ENCODE results near the gene APOO.
"Not testable (repeated sequence)": the region's sequence is repeated elsewhere in the genome, so short reads cannot be mapped to it uniquely, and the experiment has no call there.

APOO gene

DNA sequence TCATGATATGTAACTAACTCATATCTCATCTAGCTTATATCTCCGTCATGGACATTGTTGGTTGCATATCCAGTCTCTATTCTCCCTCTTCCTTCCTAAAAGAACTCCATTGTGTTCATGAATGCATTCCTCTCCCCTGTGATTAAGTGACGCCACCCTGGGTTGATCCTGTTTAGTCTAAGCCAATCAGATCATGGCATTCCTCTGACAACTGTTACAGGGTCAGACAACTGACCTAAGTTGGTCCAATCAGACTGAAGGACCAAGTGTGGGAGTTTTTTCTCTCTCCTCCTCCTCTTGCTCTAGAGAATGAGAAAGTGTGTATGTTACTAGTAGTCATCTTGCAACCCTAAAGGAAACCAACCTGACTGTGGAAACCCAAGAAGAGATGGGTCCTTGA is 3.6 kb downstream of the APOO start:
- DNase-seq (ENCODE audit: low read depth in 1 of 2, low spot score in 1 of 2) = no peak

DNA sequence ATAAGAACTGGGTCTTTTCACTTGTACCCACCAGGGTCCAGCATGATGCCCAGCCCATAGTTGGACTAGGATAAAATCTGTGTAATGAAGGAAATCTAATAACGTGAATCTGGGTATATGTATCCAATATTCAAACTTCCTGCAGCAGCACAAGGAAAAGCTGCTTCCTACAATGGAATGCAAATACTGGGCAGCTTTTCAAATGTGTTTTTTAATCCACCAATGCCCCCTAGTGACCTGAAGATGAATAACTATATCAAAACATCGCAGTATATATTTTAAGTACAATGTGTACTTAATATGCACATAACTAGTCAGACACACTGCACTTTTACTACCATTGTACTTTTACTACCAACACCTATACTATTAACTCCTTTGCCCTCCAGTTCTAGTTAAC is 5.3 kb downstream of the APOO start:
- no peak for DNase-seq (ENCODE audit: low read depth in 1 of 2, low spot score in 1 of 2)

DNA sequence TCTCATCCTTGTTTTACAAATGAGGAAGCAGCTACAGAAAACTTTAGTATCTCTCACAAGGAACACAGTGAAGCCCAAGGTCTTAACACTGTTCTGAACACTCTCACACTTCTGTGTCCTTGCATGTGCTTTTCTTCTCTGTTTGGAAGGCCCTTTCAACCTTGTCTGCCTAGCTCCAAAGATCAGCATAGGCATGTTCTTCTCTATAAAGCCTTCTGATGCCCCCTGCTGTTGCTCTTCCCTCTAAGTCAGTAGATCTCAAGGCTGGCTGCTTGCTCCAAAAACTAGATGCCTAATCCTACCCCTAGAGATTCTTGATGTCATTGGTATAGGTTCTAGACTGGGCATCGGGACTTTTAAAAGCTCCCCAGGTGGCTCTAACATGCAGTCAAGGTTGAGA is 5.9 kb downstream of the APOO start:
- no peak for DNase-seq (ENCODE audit: low read depth in 1 of 2, low spot score in 1 of 2)

DNA sequence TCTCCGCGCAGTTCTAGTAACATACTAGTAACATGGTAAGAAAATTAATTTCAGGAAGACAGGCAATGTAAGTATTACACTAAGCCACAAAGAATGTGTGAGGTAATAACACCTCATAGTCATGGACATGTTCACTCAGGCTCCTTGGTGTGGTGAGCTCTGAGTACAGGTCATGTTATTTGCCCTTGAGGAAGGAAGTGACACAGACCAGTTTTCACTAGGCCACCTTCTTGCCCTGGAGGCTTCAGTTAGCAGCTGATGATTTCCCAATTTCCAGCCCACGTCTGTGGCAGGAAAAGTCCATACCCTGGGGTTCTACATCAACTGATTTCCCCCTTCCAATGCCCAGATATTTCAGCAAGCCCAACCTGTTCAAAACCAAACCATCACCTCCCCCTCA is 6.7 kb downstream of the APOO start:
- DNase-seq (ENCODE audit: low read depth in 1 of 2, low spot score in 1 of 2) = no peak

DNA sequence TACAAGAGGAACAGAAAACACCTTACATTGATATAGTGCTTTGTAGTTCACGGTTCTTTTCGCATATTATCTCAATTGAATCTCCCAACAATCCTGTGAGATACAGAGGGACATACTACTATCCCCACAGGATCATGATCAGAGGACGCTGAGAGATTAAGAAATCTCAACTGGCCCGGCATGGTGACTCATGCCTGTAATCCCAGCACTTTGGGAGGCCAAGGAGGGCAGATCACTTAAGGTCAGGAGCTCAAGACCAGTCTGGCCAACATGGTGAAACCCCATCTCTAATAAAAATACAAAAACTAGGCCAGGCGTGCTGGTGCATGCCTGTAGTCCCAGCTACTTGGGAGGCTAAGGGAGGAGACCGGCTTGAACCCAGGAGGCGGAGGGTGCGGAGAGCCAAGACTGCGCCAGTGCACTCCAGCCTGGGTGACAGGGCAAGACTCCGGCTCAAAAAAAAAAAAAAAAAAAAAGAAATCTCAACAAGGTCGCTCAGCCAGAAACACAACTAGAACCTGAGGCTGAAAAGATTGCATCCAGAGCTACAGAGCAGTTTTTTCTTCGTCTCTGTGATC is 7.4 kb downstream of the APOO start:
- no peak for DNase-seq (ENCODE audit: low read depth in 1 of 2, low spot score in 1 of 2)

DNA sequence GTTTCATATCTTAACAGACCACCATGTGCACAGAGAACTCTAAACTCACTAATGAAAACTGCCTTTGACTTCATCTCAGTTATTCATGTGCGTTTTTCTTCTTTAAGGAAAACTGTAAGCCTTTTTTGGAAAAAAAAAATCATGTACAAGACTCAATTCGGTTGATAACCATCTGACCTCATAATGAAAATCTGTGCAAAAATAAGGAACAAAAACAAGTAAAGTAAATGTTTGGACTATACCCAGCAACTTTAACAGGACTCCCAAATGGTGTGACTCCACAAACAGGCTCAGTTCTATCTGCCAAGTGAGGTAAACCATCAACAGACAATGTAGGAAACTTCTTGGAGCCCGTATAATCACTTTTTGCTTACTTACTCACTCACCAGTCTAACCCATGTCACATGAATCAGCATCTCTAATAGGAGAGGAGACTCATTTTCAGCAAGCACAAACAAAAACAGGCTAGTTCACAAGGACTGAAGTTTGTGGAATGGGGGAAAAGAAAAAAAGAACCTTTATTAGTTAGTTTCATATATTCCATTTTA is 9.3 kb downstream of the APOO start:
- DNase-seq (ENCODE audit: low read depth in 1 of 2, low spot score in 1 of 2) = no peak

DNA sequence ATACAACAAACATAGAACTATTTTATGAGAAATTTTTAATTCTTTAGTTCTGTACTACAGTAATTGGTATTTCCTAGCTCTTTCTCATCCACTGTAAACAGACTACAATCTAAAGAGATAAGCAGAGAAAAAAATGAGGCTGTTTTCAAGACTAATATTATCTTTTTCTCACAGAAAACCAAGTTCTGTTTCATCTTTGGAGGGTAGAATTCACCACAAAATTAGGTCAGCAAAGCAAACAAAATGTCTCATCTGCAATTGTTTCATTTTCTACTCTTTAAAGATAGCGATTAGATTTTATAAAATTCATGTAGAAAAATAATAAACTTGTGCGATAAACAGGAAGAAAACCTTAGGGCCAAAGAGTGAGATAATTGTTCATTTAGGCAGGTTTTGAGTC is 10.8 kb downstream of the APOO start:
- DNase-seq (ENCODE audit: low read depth in 1 of 2, low spot score in 1 of 2) = no peak

DNA sequence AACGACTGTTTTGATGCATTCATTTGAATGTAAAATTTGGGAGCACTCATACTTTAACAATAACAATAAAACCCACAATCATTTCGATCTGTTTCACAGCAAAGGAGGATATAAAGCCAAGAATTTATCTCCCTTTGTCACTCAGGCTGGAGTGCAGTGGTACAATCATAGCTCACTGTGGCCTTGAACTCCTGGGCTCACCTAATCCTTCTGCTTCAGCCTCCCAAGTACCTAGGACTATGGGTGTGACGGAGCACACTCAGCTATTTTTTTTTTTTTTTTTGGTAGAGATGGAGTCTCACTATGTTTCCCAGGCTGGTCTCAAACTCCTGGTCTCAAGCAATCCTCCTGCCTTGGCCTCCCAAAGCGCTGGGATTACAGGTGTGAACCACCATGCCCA is 11.2 kb downstream of the APOO start:
- DNase-seq (ENCODE audit: low read depth in 1 of 2, low spot score in 1 of 2) = not testable (repeated sequence)

DNA sequence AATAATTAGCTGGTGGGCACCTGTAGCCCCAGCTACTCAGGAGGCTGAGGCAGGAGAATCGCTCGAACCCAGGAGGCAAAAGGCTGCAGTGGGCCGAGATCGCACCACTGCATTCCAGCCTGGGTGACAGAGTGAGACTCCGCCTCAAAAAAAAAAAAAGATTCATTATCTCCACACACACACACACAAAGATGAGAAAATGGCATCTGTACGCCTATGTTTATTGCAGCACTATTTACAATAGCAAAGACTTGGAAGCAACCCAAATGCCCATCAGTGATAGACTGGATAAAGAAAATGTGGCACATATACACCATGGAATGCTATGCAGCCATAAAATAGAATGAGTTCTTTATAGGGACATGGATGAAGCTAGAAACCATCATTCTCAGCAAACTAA is 12.7 kb downstream of the APOO start:
- DNase-seq (ENCODE audit: low read depth in 1 of 2, low spot score in 1 of 2) = not testable (repeated sequence)

DNA sequence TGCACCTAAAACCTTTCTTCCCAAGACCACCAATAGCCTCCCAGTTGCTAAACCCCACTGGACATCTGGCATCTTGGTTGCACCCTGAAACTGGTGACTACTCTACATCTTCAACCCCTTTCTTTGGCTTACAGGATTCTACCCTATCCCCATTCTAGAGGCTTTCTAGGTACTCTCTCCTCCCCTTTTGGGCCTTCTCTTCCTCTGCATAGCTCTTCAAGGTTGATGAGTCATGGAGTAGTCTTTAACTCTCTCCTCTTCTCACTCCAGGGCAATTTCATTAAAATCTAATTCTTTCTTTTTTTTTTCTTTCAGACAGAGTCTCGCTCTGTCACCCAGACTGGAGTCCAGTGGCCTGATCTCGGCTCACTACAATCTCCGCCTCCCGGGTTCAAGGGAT is 16.8 kb downstream of the APOO start:
- DNase-seq (ENCODE audit: low read depth in 1 of 2, low spot score in 1 of 2) = no peak

DNA sequence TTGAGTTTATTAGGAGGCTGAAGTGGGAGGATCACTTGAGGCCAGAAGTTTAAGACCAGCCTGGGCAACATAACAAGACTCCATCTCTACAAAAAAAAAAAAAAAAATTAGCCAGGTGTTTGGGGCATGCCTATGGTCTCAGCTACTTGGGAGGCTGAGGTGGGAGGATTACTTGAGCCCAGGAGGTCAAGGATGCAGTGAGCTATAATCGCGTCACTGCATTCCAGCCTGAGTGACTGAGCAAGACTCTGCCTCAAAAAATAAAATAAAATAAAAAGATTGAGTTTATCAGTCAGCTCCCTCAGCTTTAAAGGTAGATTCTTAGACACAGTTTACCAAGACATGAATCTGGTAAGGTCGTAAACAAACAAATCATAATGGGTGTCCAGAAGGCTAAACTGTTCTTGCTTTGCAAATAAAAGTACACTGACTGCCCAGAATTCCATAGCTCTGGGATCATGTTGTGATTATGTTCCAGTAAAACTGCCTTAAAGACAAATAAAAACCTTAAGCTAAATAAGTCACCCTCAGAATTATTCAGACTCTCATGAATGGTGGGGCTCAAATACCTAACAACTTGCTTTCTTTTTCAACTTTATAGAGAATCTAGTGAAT is 18.7 kb downstream of the APOO start:
- no peak for DNase-seq (ENCODE audit: low read depth in 1 of 2, low spot score in 1 of 2)

DNA sequence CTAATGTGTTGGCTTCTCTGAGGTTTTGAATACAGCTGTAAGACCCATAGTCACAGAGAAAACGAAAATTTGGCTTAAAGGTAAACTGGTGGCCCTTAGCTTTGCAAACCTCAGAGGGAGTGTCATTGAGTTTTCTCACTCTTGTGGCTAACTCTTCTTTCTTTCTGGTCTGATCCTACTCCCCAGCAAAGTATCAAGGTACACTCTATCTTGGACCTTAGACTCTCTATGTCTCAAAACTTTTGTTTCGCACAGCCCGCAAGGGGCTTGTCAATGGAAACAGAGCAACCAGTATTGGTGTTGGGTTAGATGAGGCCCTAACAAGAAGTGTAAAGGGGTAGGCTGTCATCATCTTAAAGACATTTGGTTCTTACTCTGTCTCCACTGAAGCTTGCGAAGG is 19.8 kb downstream of the APOO start:
- DNase-seq (ENCODE audit: low read depth in 1 of 2, low spot score in 1 of 2) = no peak

DNA sequence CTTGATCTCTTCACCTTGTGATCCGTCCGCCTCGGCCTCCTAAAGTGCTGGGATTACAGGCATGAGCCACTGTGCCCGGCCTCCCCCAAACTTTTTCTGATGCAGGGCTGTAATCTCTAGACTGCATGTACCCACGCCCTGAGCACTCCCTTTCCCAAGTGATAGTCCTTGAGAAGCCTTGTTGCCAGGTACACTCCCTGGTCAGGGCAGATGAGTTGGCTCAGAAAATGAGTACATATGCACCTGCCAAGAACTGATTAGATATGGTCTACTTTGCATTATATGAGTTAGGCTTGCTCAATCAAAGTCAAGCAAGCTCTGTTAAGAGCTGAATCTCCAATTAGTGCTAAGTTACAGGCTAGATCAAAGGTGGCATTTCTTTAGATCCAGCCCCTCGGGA is 20.3 kb downstream of the APOO start:
- no peak for DNase-seq (ENCODE audit: low read depth in 1 of 2, low spot score in 1 of 2)

DNA sequence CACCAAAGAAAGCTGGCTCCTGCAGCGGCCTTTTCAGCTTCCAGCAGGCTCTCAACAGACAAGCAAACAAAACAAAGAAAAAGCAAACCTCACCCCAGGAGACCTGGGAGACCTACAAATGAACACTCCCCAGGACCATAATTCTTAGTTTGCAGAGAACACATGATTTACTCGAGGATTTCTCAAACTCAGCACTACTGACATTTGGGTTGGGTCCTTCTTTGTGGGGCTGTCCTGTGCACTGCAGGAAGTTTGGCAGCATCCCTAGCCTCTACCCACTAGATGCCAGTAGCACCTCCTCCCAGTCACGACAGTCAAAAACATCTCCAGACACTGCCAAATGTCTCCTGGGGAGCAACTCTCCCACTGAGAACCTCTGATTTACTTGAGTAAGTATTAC is 21.9 kb downstream of the APOO start:
- no peak for DNase-seq (ENCODE audit: low read depth in 1 of 2, low spot score in 1 of 2)

DNA sequence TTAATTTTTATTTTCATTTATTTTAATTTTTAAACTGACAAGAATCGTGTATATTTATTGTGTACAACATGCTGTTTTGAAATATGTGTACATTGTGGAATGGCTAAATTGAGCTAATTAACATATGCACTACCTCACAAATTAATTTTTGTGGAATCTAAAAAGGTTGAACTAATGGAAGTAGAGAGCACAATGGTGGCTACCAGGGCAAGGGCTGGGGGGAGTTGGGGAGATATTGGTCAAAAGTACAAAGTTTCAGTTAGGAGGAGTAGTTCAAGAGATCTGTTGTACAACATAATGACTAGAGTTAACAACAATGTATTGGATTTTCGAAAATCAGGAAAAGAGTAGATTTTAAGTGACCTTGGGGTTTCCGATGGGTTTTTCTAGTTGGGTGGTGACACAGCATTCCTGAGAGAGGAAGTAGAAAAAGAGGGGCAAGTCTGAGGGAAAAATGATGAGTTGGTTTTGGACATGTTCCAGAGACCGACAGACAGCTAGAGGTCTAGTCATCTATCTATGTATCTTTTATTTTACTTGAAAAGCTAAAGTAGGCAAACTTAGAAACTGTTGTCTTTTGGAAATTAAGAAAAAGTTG is 23.2 kb downstream of the APOO start:
- no peak for DNase-seq (ENCODE audit: low read depth in 1 of 2, low spot score in 1 of 2)

DNA sequence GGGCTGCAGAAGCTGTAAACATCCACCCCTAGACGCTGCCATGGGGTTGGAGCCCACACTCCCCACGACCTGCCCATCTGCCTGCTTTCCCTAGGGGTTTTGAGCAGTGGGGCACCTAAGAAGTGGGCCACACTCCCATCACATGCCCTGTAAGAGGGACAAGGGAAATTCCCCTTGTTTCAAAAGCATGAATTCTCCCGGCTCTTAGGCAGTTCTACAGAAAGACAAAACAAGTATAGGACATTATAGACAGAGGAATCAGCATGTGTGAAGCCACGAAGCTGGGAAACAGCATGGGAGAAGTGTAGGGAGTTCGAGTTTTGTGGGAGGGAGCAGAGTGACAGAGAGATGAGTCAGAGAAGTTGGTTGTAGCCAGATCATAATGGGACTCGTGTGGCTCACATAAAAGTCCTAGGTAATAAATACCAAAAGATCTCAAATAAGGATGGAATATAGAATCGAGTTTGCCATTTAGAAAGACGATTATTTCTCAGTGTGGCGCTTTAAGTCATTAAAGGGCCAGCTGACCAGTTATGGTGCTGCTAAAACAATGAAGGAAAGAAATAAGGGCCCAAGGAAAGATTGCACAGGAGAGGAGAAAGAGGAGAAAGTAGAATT is 23.9 kb downstream of the APOO start:
- DNase-seq (ENCODE audit: low read depth in 1 of 2, low spot score in 1 of 2) = no peak

DNA sequence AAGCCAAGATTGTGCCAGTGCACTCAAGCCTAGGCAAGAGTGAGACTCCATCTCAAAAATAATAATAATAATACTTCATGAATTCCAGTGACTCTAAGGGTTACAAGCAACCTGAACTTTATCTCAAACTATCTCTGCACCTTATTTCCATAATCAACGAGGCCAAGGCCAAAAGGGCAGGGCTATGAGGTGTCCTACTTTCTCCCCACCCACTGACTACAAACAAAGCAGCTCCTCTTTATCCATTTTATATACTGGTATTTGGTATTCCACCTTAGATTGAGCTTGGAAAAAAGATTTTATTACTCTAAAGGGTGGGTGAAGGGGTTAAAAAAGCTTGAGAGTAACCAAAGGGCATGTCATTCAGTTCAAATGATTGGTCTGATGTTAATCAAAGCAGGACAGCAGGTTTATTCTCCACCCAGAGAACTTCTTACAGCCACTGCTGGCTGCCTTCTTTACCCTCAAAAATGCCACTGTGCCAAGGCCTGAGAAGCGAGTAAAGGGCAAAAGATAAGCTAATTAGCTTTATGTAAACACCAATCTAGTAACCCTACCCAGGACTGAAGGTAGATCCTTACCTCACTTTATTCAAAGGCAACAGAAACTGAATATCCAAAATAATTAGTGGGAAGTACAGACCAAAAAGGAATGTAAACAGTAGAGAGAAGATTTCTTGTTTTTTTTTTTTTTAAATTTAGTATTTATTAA is 28.2 kb downstream of the APOO start:
- no peak for DNase-seq (ENCODE audit: low read depth in 1 of 2, low spot score in 1 of 2)

DNA sequence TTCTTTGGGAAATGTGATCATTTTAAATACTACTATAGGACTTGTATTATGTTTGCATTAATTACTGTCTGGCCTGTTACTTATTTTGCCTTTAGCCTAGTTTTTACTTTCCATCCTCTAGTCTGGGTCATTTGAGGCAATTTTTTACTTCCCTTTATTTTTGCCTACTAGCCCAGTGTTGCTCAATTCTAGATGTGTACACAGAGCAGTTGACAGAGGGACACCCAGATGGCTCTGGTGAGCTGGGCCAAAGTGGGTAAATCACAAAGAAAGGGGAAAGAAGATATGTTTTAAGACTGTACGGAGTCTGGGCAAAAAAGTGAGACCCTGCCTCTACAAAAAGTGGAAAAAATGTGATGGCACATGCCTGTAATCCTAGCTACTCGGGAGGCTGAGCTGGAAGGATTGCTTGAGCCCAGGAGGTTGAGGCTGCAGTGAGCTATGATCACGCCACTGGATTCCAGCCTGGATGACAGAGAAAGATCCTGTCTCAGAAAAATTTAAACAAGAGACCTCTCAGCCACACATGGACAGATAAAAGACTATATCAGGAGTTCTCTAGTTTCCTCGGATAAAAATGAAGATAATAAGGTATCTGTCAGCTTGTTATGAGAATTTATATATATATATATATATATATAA is 35.7 kb downstream of the APOO start:
- no peak for DNase-seq (ENCODE audit: low read depth in 1 of 2, low spot score in 1 of 2)

DNA sequence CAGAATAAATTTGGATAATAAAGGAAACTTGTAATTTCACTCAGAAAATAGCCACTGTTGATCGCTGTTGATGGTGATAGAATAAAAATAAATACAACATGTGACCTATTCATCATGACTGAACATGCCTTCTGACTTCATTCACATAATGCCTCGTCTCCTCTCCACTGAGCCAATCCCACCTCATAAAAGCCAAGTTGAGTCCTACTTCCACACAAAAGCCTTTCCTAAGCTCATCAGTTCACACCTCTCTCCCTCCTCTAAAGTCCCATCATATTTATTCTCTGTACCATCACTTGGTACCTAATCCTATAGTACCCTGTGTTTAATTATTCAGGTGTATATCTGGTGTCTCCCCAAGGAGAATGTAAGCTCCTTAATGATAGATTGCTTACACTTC is 37.7 kb downstream of the APOO start:
- DNase-seq (ENCODE audit: low read depth in 1 of 2, low spot score in 1 of 2) = no peak

DNA sequence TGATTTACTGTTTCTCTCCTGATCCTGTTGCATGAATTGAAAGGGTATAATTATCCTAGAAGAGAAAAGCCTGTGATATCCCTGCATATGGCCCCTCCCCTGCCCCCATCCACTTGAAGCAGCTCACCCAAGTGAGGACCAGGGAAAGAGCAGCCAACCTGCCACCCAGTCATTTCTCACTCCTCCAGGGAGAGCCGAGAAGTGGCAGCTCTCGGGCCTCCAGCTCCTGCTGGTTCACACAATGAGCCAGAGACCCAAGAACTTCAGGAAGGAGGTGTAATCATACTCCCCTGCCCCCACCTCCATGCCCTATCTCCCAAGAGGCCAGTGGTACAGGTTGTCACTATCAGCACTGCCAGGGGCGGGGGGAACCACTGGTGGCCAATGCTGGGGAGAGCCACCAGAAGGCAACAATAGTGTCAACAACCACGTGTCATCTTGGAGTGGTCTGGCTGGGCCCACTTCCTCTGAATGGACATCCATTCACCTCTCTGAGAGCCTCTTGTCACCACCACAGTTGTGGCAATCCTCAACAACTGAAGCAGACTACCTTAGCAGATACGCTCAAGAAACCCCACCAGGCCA is 42.9 kb downstream of the APOO start:
- DNase-seq (ENCODE audit: low read depth in 1 of 2, low spot score in 1 of 2) = no peak

DNA sequence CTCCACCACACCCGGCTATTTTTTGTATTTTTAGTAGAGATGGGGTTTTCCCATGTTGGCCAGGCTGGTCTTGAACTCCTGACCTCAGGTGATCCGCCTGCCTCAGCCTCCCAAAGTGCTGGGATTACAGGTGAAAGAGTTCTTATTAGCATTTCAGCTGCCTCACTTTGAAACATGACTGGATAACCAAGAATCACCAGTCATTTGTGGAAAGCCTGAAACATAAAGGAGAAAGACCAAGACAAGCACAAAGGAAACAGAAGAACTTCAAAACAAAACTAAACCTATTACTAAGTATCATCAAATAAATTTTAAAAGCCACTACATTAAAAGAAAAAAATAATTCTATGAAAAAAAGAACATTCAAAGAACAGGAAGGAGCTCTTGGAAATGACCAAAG is 45.8 kb downstream of the APOO start:
- DNase-seq (ENCODE audit: low read depth in 1 of 2, low spot score in 1 of 2) = not testable (repeated sequence)
